Gastrocnemius medialis (tissue), 4 donors: ENCODE results near the gene POTEE.
"Not testable (repeated sequence)": the region's sequence is repeated elsewhere in the genome, so short reads cannot be mapped to it uniquely, and the experiment has no call there.

ENCODE experiments used
- CTCF ChIP-seq, 5 experiments: fragments of 450-650 bp in 3 of 5; fragments of 200-600 bp in 2 of 5; sonication (generic) in 2 of 5; IDR thresholded peaks in 4 of 5; conservative IDR thresholded peaks in 1 of 5; 1 replicate in 4 of 5; 2 replicates in 1 of 5; pipeline ENCODE4 v1.5.1; 2016 to 2019; ENCODE audit warnings: antibody characterized with exemption in 5 of 5, mild to moderate bottlenecking in 3 of 5, moderate library complexity in 3 of 5
- POLR2A ChIP-seq, 2 donors: fragments of 450-650 bp; IDR thresholded peaks; one replicate each; pipeline ENCODE4 v1.6.1; 2017; ENCODE audit warnings: antibody characterized with exemption in 2 of 2, mild to moderate bottlenecking in 2 of 2, moderate library complexity in 2 of 2

GRCh38 chr2:131181451-131181850, 27.9 kb upstream of the POTEE start:
- TF ChIP-seq CTCF (IDR thresholded peaks at IDR 0.05 in 4 of 5, conservative IDR thresholded peaks at IDR 0.05 in 1 of 5); POLR2A (IDR thresholded peaks at IDR 0.05): not testable (repeated sequence)
